Left hindlimb (tissue), 1 donor: ENCODE results near the gene SKAP2.

Source experiments
- DNase-seq: peaks from one replicate; pipeline ENCODE4 v3.0.0-alpha.2; 2018

SKAP2 gene

GRCh38 chr7:26658389-26659084 lies 205.9 kb downstream of the SKAP2 start:
- DNase-seq, result no peak

- DNase-seq, result no peak
Measured at GRCh38 chr7:26657686-26658388, 206.6 kb downstream of the SKAP2 start.

- DNase-seq, result no peak
Measured at GRCh38 chr7:26657206-26657641, 207.2 kb downstream of the SKAP2 start.

- DNase-seq, result no peak
Measured at GRCh38 chr7:26656735-26657134, 207.7 kb downstream of the SKAP2 start.

- no peak for DNase-seq
Measured at GRCh38 chr7:26655781-26656180, 208.6 kb downstream of the SKAP2 start.

- no peak for DNase-seq
Measured at GRCh38 chr7:26653430-26654399, 210.7 kb downstream of the SKAP2 start.

GRCh38 chr7:26652401-26653100 lies 211.8 kb downstream of the SKAP2 start:
- DNase-seq, result no peak

- no peak for DNase-seq
Measured at GRCh38 chr7:26650103-26650502, 214.3 kb downstream of the SKAP2 start.

GRCh38 chr7:26649388-26649787 lies 215.0 kb downstream of the SKAP2 start:
- no peak for DNase-seq

- no peak for DNase-seq
Measured at GRCh38 chr7:26648554-26648953, 215.8 kb downstream of the SKAP2 start.

- DNase-seq, result no peak
Measured at GRCh38 chr7:26646336-26647048, 217.9 kb downstream of the SKAP2 start.

- DNase-seq, result no peak
Measured at GRCh38 chr7:26645121-26645520, 219.3 kb downstream of the SKAP2 start.

- no peak for DNase-seq
Measured at GRCh38 chr7:26642416-26642815, 222.0 kb downstream of the SKAP2 start.

- DNase-seq, result no peak
Measured at GRCh38 chr7:26639695-26640094, 224.7 kb downstream of the SKAP2 start.

- DNase-seq, result no peak
Measured at GRCh38 chr7:26639111-26639510, 225.3 kb downstream of the SKAP2 start.

GRCh38 chr7:26638140-26638539 lies 226.2 kb downstream of the SKAP2 start:
- DNase-seq, result no peak

- no peak for DNase-seq
Measured at GRCh38 chr7:26637610-26638009, 226.8 kb downstream of the SKAP2 start.

GRCh38 chr7:26636808-26637207 lies 227.6 kb downstream of the SKAP2 start:
- no peak for DNase-seq

- DNase-seq, result no peak
Measured at GRCh38 chr7:26633557-26633956, 230.8 kb downstream of the SKAP2 start.

- DNase-seq, result no peak
Measured at GRCh38 chr7:26631601-26632000, 232.8 kb downstream of the SKAP2 start.

GRCh38 chr7:26630941-26631580 lies 233.3 kb downstream of the SKAP2 start:
- DNase-seq, result no peak
